SIG-M5 treated with dmso at 0.1 percent for 504 hours (cell line): ENCODE measurements around the gene ASB16.
A peak's percentile ranks its signal among the peaks of the same experiment; 100 is the strongest.

ENCODE experiments used
- DNase-seq: peaks from one replicate; lab custom pipeline; 2025; ENCODE audit not compliant: unreplicated experiment; lab: John Stamatoyannopoulos, UW

Gene ASB16

GRCh38 chr17:44221084-44221861, 50.8 kb downstream of the ASB16 start:
- peak; percentile 81 for DNase-seq

GRCh38 chr17:44221862-44222111, 51.3 kb downstream of the ASB16 start:
- DNase-seq = no peak

- peak; percentile 41 for DNase-seq
Observed at GRCh38 chr17:44222112-44222869, 51.8 kb downstream of the ASB16 start.

- no peak for DNase-seq
Observed at GRCh38 chr17:44223541-44224071, 53.1 kb downstream of the ASB16 start.
